Neuronal stem cell (in vitro differentiated cells): Measurements from ENCODE around the gene SHC2.

Source experiments
- DNase-seq: peaks from one replicate; pipeline ENCODE4 v3.0.0-alpha.2; 2013; ENCODE audit warnings: low spot score
- H2AFZ ChIP-seq: one replicate; pipeline ENCODE4 v1.6.1; 2013; ENCODE audit warnings: mild to moderate bottlenecking, low read length, inconsistent platforms
- H2AK5ac ChIP-seq: 2 replicates; pipeline ENCODE4 v1.6.1; 2013; ENCODE audit warnings: low read depth, mild to moderate bottlenecking, inconsistent platforms, low read length, moderate library complexity, mixed read lengths
- H2BK120ac ChIP-seq: 2 replicates; pipeline ENCODE4 v1.6.1; 2013; ENCODE audit warnings: low read depth, mild to moderate bottlenecking, inconsistent platforms, low read length, moderate library complexity, mixed read lengths
- H2BK12ac ChIP-seq: one replicate; pipeline ENCODE4 v1.6.1; 2013; ENCODE audit warnings: low read length, inconsistent platforms
- H2BK15ac ChIP-seq: 2 replicates; pipeline ENCODE4 v1.6.1; 2013; ENCODE audit warnings: mild to moderate bottlenecking, low read length, inconsistent platforms, mixed read lengths
- H2BK5ac ChIP-seq: one replicate; pipeline ENCODE4 v1.6.1; 2013; ENCODE audit warnings: inconsistent platforms, mild to moderate bottlenecking, low read length, moderate library complexity
- H3K14ac ChIP-seq: one replicate; pipeline ENCODE4 v1.6.1; 2013; ENCODE audit warnings: low read length, inconsistent platforms
- H3K18ac ChIP-seq: 2 replicates; pipeline ENCODE4 v1.6.1; 2013; ENCODE audit warnings: low read length, inconsistent platforms
- H3K23ac ChIP-seq: 2 replicates; pipeline ENCODE4 v1.6.1; 2013; ENCODE audit warnings: low read depth, mild to moderate bottlenecking, mixed read lengths, low read length, inconsistent platforms; ENCODE audit not compliant: poor library complexity
- H3K27ac ChIP-seq: replicated peaks from 3 replicates; pipeline ENCODE4 v1.5.1; 2013; ENCODE audit warnings: low read length, inconsistent platforms
- H3K27me3 ChIP-seq, 3 experiments: 2 replicates each; pipeline ENCODE4 v1.6.1; 2013; ENCODE audit warnings: low read length in 3 of 3, mild to moderate bottlenecking in 2 of 3, inconsistent platforms in 1 of 3, low read depth in 1 of 3, mixed read lengths in 1 of 3, moderate library complexity in 1 of 3; ENCODE audit not compliant: control insufficient read depth in 3 of 3, insufficient read depth in 3 of 3
- H3K36me3 ChIP-seq, 2 donors: replicated peaks in 1 of 2; 2 replicates each; pipeline ENCODE4 v1.6.1; 2013; ENCODE audit warnings: low read length in 2 of 2; ENCODE audit not compliant: control insufficient read depth in 2 of 2, insufficient read depth in 2 of 2
- H3K4ac ChIP-seq: 2 replicates; pipeline ENCODE4 v1.6.1; 2013; ENCODE audit warnings: inconsistent platforms, mild to moderate bottlenecking, low read length, moderate library complexity
- H3K4me1 ChIP-seq, 2 donors: 1 replicate in 1 of 2; 2 replicates in 1 of 2; pipeline ENCODE4 v1.6.1; 2013; ENCODE audit warnings: low read length in 2 of 2, low read depth in 1 of 2; ENCODE audit not compliant: control insufficient read depth in 2 of 2, insufficient read depth in 1 of 2
- H3K4me2 ChIP-seq: one replicate; pipeline ENCODE4 v1.6.1; 2013; ENCODE audit warnings: mild to moderate bottlenecking, low read length, inconsistent platforms; ENCODE audit not compliant: insufficient read depth, poor library complexity, severe bottlenecking
- H3K4me3 ChIP-seq, 2 donors: 2 replicates each; pipeline ENCODE4 v1.5.1; 2013; ENCODE audit warnings: low read length in 2 of 2, mild to moderate bottlenecking in 2 of 2, inconsistent platforms in 1 of 2, moderate library complexity in 1 of 2
- H3K79me1 ChIP-seq: one replicate; pipeline ENCODE4 v1.6.1; 2013; ENCODE audit warnings: low read depth, mild to moderate bottlenecking, inconsistent platforms, low read length, moderate library complexity
- H3K9ac ChIP-seq: one replicate; pipeline ENCODE4 v1.6.1; 2013; ENCODE audit warnings: mild to moderate bottlenecking, low read depth, low read length, inconsistent platforms; ENCODE audit not compliant: poor library complexity
- H3K9me3 ChIP-seq, 2 donors: replicated peaks in 1 of 2; 2 replicates each; pipeline versions ENCODE3 to v1.6.1; 2013; ENCODE audit warnings: low read length in 2 of 2, mild to moderate bottlenecking in 2 of 2, inconsistent platforms in 1 of 2, low read depth in 1 of 2, mixed read lengths in 1 of 2, moderate library complexity in 1 of 2; ENCODE audit not compliant: control insufficient read depth in 2 of 2, insufficient read depth in 1 of 2
- H4K8ac ChIP-seq: one replicate; pipeline ENCODE4 v1.6.1; 2013; ENCODE audit warnings: low read depth, mild to moderate bottlenecking, inconsistent platforms, low read length, moderate library complexity
- H4K91ac ChIP-seq: one replicate; pipeline ENCODE4 v1.6.1; 2013; ENCODE audit warnings: low read length, low read depth, mild to moderate bottlenecking, inconsistent platforms; ENCODE audit not compliant: poor library complexity
- WGBS, 2 donors: extraction: QIAGEN DNeasy Blood & Tissue Kit; methylation state at CpG; one replicate each; pipeline ENCODE4 v1.1.7; 2013; ENCODE audit warnings: missing lambda C conversion rate in 2 of 2, mixed read lengths in 1 of 2; ENCODE audit not compliant: insufficient read length in 2 of 2, insufficient replicate concordance in 1 of 2; ENCODE audit errors: extremely low coverage in 2 of 2; 5-methylcytosine and 5-hydroxymethylcytosine counted together

Gene SHC2

DNA sequence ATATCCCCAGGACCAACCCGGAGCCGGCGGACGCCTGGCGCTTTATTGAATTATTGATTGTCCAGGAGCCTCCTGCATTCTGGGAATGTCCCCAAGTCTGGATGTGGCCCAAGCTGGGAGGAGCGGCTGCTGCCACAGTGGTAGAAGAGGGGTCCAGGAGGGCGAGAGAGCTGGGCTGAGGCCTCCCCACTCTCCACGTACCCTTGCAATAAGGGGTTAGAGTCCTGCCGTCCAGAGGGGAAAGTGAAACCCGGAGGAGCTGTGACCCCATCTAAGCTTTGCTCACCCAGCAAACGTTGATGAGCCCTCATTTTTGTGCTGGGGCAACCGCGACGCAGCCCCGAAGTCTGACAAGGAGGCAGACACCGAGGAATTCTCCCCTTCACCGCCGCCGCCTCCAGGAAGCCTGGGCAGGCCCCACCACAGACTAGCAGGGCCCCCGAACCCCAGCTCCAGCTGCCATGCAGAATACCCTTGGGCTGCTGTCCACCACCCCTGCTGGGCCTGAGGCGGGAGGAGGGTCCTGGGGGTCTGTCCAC, 50.5 kb downstream of the SHC2 start:
- H2BK12ac ChIP-seq: peak overlapping the region; percentile 46
- WGBS, 2 donors: no CpG with 5 or more reads among the region's 21 CpGs

DNA sequence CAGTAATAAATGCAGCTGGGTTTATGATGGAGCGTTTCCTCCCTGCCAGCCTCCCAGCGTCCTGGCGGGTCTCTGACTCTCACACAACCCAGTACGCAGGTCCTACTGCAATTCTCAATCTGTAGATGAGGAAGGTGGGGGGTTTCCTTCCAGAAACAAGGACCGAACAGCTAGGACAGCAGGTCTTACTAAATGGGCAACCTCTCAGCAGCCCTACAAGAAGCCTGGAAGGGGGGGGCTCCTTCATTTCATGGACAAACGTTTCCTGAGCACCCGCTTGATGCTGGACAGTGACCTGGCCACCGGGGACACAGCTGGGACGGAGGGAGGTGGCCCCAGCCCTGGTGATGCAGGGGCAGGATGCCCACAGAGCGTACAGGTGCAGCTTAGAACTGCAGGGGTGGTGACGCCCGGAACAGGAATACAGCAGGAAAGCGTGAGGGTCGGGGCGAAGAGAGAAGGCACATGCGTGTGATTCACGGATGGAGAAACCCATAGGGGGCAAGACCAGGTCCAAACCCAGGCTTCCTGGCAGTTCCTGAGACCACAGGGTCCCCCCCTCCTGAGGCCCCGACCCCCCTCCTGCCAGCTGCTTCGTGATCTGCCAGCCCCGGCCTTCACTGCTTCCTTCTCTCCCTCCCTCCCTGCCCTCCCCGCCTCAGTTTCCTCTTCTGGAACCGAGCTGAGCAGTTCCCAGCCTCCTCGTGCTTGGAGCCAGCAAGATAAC, 51.2 kb downstream of the SHC2 start:
- peak overlapping the region; percentile 97 for H3K18ac ChIP-seq
- peak overlapping the region; percentile 35 for H2BK12ac ChIP-seq
- no peak overlapping the region for H3K4ac ChIP-seq
- no peaks in the 10 kb centered on the region for H3K36me3 ChIP-seq
- peak overlapping the region; percentile 95 for H2BK15ac ChIP-seq
- H3K79me1 ChIP-seq: peaks cover 3% of the 10 kb centered on the region
- H4K91ac ChIP-seq: no peak overlapping the region
- H4K8ac ChIP-seq: no peak overlapping the region
- WGBS, 2 donors: no CpG with 5 or more reads among the region's 23 CpGs
- H2AK5ac ChIP-seq: peak overlapping the region; percentile 66
- H3K9ac ChIP-seq: peak overlapping the region; percentile 30
- H3K27me3 ChIP-seq: peaks cover 0 to 10% (median 5%) of the 10 kb centered on the region in 3 experiments
- H2BK120ac ChIP-seq: peak overlapping the region; percentile 50
- DNase-seq: no peak
- no peak overlapping the region for H3K14ac ChIP-seq
- H3K4me2 ChIP-seq: peak overlapping the region; percentile 93
- H2BK5ac ChIP-seq: peak overlapping the region; percentile 85
- H3K9me3 ChIP-seq: peaks cover 4 to 5% of the 10 kb centered on the region in 2 donors
- peak overlapping the region; percentile 9 for H3K27ac ChIP-seq
- peaks cover 16 to 17% of the 10 kb centered on the region in 2 donors for H3K4me1 ChIP-seq
- H3K23ac ChIP-seq: peak overlapping the region; percentile 25
- peak overlapping the region; percentile 95 for H2AFZ ChIP-seq
- H3K4me3 ChIP-seq: peak overlapping the region; percentile 55 to 75

More for the DNA sequence above, 50.5 kb downstream of the SHC2 start:
- H3K4me2 ChIP-seq: no peak overlapping the region
- H3K79me1 ChIP-seq: peaks cover 3% of the 10 kb centered on the region
- peak overlapping the region; percentile 66 for H2AK5ac ChIP-seq
- no peak for DNase-seq
- H3K18ac ChIP-seq: peak overlapping the region; percentile 66
- no peak overlapping the region for H3K23ac ChIP-seq
- H3K36me3 ChIP-seq: peaks cover 0 to 1% of the 10 kb centered on the region in 2 donors
- H3K27ac ChIP-seq: no peak overlapping the region
- H3K4ac ChIP-seq: no peak overlapping the region
- H2BK5ac ChIP-seq: peak overlapping the region; percentile 85
- H3K4me3 ChIP-seq: no peak overlapping the region
- H4K91ac ChIP-seq: no peak overlapping the region
- peaks cover 4 to 5% of the 10 kb centered on the region in 2 donors for H3K9me3 ChIP-seq
- peak overlapping the region; percentile 95 for H2BK15ac ChIP-seq
- peak overlapping the region; percentile 50 for H2BK120ac ChIP-seq
- no peak overlapping the region for H3K9ac ChIP-seq
- H4K8ac ChIP-seq: no peak overlapping the region
- peaks cover 16 to 17% of the 10 kb centered on the region in 2 donors for H3K4me1 ChIP-seq
- peaks cover 0 to 10% (median 5%) of the 10 kb centered on the region in 3 experiments for H3K27me3 ChIP-seq
- no peak overlapping the region for H2AFZ ChIP-seq
- H3K14ac ChIP-seq: no peak overlapping the region

DNA sequence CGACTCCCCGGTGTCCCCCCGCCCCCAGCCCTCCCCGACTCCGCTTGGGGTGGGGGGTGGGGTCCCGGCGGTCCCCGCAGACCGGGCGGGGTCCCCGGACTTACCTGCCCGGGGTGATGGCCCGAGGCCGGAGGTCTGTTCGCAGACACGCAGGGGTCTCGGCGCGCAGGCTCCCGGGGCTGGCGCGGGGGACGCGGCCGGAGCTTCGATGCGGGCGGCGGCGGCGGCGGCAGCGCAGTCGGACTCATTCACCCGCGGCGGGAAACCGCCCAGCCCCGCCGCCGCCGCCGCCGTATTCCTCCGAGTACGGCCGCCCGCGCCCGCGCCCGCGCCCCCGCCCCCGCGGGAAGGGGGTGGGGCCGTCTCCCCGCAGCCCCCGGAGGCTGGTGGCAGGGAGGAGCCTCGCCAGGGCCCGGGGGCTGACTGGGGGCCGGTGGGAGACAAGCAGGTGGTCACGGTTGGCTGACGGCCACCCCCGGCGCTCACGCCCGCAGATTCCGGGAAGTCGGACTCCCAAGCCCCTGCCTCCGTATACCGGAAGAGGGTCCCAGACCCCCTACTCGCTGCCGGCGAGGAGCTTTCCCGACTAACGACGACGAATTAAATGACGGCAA, 51.8 kb downstream of the SHC2 start, which contains the start of gene C2CD4C:
Gene C2CD4C (minus strand): TSS at position 246 of the 614 bp plus-strand sequence. CDS start 786 bp downstream, outside the sequence.
- peak within 1 kb of the TSS; percentile 96 for H2BK15ac ChIP-seq

More for the DNA sequence above, 51.8 kb downstream of the SHC2 start, which contains the start of gene C2CD4C:
- Histone ChIP-seq H3K4me2 (peak within 1 kb of the TSS; percentile 93), H2AK5ac (peak within 1 kb of the TSS; percentile 99), H3K79me1 (peaks cover 3% of the 10 kb centered on the region), H3K4ac (no peak within 1 kb of the TSS), H3K4me3 (peak within 1 kb of the TSS; percentile 55 to 89), H3K9ac (peak within 1 kb of the TSS; percentile 84), H2AFZ (peak within 1 kb of the TSS; percentile 95), H4K91ac (no peak within 1 kb of the TSS), H3K14ac (peak within 1 kb of the TSS; percentile 84), H2BK12ac (peak within 1 kb of the TSS; percentile 35), H3K18ac (peak within 1 kb of the TSS; percentile 99), H3K9me3 (peaks cover 4 to 5% of the 10 kb centered on the region in 2 donors), H2BK120ac (peak within 1 kb of the TSS; percentile 95), H3K36me3 (no peaks in the 10 kb centered on the region), H2BK5ac (peak within 1 kb of the TSS; percentile 85), H3K4me1 (peaks cover 16 to 17% of the 10 kb centered on the region in 2 donors), H3K27me3 (peaks cover 0 to 10% (median 5%) of the 10 kb centered on the region in 3 experiments), H3K23ac (peak within 1 kb of the TSS; percentile 91), H4K8ac (no peak within 1 kb of the TSS), H3K27ac (peak within 1 kb of the TSS; percentile 9)
- DNase-seq: no peak
- WGBS, 2 donors: no CpG with 5 or more reads among the region's 80 CpGs
